Measurements from ENCODE around the gene CES2.

CES2 gene

DNA sequence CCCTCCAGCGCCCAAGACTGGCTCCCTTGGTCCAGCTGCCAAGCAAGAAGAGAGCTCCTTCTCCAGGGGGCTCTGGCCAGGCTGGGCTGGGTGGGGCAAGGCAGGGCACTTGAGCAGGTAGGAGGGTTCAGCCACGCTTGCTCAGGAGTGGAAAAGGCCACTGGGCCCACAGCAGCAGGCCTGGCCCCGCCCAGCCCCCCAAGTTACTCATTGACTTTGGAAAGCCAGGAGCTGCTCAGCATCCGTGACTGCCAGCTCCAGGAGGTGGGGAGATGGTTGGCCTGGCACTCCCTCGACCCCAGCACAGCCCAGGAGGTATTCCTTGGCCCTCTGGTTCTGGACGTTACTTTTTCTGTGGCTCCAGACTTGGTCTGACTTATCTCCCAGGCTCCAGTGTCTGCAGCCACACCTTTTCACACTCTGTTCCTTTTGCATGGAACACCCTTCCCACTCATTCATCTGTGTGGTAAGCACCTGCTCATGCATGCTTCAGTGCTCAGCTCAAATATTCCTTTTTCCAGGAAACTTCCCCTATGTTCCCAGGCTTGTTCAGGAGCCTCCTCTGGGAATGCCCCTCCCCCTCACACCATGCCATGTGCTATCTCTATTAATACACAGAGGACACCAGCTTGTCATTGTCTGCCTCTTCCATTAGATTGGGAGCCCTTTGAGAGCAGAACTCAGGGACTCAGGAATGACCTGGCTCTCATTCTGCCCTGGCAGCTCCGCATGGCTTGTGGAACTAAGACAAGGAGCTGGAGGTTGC, 16.3 kb upstream of the CES2 start, which contains the start of gene CDH16:
Gene CDH16, minus strand, starts transcription at position 83 of the 766 bp plus-strand sequence. CDS start 820 bp downstream, outside the sequence.
- DNase-seq (ENCODE audit: low read depth in 2 of 2) = no peak

DNA sequence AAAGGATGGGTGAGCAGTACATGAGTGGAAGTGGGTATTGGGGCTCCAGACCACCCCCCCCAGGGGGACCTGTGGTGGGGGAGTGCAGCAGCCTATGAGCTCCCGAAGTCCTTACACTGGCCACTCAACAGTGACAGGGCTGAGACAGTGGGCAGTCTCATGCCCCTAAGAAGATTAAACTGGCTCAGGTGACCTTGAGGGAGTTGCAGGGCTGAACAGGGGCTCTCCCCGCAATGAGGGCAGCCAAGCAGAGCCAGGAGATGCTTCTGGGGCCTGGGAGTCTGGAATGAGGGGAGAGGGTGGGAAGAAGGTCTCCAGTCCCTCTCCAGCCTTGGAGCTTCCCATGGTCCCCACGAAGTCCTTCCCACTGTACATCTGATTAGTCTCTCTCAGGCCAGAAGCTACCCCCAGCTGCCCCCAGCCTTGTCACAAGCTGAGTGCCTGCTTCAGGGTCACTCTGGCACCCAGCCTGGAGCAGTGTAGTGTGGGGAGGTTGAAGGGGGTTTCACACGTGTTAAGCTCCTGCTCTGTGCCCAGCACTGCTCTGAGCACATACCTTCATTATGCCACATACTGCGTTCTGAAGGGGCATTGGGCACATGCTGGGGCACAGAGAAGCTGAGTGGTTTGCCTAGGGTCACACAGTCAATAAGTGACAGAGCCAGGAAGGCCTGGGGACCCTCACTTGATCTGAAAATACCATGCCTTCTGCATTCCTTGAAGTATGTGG, 15.6 kb upstream of the CES2 start:
- DNase-seq (ENCODE audit: low read depth in 2 of 2) = no peak

DNA sequence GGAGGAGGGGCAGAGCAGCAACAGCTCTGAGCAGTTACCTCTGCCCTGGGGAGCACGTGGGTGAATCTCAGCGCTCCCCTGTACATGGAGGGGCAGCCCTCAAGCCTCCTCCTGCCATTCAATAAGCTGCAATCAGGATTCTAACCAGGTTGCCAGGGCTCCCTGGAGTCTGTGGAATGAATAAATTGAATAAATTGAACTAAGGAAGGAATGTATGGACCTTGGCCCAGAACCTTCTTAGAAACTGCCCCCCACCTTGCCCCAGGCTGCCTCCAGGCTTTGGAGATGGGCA, 15.1 kb upstream of the CES2 start:
- no peak for DNase-seq (ENCODE audit: low read depth in 2 of 2)

DNA sequence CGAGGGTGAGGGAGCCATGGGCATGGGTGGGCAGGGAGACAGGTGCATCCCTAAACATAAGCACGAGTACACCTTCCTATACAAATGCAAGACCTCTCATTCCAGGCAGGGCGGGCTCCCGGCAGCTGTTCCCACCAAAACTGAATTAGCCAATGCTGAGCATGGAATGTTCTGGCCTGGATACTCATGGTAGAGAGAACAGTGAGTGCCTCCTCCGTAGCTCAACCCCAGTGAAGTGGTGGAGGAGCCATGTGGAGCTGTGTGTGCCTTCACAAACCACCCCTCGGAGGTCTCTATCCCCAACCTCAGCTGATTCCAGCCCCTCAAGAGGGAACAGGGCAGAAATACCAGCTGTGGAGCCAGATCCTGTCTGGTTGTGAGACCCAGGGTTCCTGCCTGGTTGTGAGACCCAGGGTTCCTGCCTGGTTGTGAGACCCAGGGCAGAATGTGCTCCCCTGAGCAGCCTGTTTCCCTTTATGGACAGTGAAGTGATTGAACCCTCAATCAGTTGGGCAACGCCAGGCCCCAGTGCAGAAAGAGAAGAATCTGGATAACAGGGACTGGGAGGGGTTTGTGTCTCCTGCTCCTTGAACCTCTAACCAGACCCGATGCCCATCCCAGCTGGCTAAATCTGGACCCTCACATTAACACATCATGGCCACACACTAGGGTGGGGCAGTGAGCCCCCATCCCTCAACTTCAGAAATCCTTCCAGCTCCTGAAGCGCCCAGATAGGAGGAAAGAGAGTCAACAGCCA, 14.2 kb upstream of the CES2 start:
- DNase-seq (ENCODE audit: low read depth in 2 of 2) = no peak

DNA sequence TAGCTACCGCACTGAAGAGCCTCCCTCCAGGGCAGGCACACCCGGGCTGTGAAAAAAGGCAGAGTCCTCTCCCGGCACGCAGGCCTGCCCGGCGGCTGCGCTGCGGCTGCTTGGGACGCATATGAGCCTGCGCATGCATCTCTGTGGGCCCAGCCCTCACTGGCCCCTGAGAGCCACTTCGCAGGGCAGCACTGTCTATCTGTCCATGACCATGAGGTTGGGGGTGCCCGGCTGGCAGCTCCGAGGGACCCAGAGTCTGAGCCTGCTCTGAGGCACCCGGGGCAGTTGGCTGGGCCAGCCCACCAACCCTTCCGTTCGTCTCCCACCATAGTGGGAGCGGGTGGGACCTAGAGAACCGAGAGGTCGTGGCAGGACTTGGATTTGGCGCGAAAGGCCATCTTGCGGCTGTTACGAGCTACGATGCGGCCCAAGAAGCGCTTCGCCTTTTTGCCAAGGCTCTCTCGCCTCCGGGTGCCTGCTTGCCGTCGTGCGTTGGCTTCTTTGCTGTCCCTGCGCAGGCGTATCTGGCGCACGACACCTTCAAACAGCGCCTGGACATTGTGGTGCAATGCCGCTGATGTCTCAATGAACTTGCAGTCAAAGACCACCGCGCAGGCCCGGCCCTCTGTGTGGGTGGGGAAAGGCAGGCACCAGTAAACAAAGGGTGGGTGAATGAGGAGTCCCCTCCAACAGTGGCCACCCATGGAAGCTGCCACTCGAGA, 13.4 kb upstream of the CES2 start:
- no peak for DNase-seq (ENCODE audit: low read depth in 2 of 2)

DNA sequence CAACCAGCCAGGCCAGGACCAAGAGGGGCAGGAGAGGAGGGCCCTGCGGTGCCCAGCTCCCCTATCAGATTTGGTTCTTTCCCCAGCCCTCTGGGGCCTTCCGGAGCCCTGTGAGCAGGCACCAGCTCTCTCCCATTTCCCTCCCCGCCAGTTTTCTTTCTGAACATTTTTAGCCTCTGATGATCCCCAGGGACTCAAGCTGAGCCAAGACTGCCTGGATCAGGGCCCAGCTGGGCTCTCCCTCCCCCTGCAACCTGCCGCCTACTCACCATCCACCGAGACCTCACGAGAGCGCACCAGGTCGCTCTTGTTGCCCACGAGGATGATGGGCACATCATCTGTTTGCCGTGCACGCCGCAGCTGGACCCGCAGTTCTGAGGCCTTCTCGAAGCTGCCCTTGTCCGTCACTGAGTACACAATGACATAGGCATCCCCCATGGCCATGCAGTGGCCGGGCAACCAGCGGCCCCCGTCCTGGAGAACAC, 12.0 kb upstream of the CES2 start:
- no peak for DNase-seq (ENCODE audit: low read depth in 2 of 2)

DNA sequence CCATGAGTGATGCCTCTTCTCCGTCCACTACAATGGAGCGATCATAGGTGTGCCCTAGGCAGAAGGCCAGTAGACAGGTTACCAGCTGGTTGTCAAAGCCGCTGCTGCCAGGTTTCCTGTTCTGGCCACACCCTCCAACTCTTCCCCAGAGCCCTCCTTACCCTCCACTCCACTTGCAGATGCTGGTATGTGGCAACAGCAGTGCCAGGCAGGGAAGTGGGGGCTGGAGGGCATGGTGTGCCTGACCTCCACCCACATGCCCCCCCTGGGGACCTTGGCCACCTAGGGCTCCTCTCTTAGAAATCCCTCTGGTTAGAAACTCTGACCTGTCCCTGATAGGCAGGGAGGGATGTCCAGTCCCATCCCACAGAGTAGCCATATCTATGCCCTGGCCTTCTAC, 11.4 kb upstream of the CES2 start:
- DNase-seq (ENCODE audit: low read depth in 2 of 2) = no peak

DNA sequence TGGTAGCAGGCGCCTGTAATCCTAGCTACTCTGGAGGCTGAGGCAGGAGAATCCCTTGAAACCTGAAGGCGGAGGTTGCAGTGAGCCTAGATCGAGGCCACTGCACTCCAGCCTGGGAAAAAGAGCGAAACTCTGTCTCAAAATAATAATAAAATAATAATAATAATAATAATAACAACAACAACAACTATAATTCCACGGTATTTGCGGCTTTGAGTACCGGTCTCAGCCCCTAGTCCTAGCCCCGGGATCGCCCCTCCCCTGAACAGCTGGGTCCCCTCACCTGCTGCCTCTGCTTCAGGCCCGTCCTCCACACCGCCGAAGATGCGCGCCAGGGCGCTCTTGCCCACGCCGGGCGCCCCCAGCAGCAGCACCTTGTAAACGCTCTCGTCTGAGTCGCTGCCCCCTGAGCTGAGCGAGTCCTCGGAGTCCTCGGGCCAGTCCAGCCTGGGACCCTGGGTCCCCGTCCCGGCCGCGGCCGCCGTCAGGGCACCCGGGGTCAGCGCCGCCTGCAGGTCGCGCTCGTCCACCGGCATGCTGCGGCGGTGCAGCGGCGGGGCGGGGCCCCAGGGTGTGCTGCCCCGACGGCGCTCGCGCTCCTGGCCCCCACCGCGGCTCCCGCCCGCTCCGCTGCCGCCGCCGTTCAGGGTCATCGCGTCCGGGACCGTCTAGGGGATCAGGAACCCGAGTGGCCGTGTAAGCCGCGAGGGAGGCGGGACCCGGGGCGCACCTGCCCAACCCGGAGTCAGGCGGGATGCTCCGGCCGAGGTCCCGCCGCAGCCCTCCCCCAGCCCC, 10.6 kb upstream of the CES2 start:
- no peak for DNase-seq (ENCODE audit: low read depth in 2 of 2)

DNA sequence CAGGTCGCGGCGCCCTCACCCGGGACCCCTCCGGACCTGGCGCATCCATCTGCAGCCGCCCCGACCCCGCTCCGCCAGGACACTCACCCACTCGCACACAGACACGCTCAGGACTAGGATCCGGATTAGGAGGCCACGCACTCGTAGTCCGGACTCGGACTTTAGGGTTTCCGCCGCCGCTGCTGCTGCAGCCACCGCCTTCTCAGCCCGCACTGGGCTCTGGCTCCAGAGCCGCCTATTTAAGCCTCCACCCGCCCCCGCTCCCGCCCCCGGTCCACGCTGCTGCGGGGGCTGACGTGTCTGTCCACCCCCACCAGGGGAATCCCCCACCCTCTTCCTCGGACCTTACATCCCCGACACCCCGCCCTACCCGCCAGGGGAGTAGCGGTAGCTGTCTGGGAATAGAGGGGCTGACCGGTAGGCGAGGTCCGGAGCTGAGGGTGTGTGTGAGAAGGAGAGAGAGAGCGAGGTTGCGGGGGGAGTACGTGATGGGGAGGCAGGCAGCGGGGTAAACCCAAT, 9.9 kb upstream of the CES2 start, which contains the start of gene RRAD:
Gene RRAD, minus strand, starts transcription at position 214 of the 519 bp plus-strand sequence. CDS start 356 bp downstream, outside the sequence.
- DNase-seq (ENCODE audit: low read depth in 2 of 2) = no peak

DNA sequence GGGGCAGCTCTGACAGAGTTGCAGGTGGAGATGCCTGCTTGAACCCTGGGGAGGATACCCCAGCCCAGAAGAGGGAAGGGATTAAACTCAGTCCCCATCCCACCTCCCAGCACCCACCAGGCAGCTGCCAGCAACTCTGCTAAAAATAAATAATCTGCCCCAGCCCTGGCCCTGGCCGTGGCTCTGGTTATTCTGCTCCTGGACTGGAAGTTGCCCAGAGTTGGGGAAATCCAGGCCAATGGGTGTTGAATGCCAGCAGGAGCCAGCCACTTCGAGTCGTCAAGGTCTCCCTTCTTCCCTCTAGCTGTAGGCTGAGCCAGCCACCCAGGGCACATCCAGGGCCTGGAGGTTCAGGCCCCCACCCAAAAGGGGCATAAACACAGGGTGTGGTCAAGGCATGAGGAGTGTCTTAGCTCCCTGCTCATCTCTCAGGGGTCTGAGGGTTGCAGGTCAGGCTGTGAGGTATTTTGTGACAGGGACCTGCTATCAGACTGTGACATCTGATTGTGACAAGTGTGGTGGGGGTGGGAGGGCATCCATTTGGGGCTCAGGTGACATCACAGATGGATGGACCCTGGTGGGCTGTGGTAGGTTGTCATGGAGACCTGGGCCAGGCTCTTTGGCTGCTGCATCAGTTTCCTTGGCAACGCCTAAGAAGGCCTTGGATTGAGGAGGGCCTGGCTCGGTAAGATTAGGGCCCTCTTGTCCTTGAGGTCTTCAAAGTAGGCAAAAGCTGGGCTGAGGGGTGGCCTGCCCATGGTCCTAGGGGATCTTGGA, 9.0 kb upstream of the CES2 start:
- no peak for DNase-seq (ENCODE audit: low read depth in 2 of 2)

DNA sequence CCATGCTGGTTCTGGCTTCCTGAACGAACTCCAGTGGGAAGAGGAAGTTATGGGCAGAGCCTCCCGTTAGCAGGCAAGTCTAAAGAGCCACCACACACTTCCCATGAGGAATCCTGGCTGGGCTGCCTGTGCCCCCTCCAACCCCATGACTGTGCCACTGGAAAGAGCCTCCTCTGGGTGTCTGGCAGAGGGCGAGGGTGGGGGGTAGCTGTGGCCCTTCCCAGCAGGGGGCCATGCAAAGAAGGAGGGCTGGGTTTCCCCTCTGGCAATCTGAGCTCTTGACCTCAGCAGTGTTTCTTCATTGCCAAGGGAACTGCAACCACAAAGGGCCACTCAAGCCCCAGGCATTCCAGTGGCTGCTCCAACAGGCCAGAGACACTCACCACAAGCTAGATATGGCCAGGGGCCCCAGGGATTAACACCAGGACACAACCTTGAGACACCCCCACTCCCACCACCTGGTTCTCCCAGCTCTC, 8.3 kb upstream of the CES2 start:
- no peak for DNase-seq (ENCODE audit: low read depth in 2 of 2)

DNA sequence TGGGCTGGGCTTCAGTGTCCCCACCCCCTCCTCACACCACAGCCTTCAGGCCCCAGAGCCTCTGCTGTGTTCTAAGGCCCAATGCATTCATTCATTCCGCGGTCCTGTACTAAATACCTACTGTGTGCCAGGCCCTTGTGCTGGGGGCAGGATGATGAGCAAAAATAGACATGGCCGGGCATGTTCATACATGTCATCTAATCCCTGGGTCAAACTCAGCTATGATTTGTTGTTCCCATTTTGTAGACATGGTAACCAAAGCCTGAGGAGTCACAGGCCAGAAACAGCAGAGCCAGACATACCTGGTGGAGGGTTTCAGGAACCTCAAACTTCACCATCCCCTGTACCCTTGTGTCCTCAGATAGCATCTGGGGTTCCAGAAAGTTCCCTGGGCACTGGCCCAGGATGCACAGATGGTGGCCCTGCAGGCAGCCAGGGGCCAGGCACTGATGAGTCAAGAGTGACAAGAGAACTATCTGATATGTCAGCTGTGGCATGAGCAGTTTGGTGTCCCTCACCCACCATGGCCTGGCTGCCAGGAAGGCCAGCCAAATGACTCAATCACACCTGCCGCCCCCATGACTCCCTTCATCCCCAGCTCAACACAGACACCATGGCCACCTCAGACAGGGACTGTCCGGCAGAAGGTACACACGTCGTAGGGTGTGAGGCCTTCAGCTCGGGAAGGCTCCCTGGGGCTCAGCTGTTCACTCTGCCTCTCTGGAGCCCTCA, 7.2 kb upstream of the CES2 start:
- no peak for DNase-seq (ENCODE audit: low read depth in 2 of 2)

DNA sequence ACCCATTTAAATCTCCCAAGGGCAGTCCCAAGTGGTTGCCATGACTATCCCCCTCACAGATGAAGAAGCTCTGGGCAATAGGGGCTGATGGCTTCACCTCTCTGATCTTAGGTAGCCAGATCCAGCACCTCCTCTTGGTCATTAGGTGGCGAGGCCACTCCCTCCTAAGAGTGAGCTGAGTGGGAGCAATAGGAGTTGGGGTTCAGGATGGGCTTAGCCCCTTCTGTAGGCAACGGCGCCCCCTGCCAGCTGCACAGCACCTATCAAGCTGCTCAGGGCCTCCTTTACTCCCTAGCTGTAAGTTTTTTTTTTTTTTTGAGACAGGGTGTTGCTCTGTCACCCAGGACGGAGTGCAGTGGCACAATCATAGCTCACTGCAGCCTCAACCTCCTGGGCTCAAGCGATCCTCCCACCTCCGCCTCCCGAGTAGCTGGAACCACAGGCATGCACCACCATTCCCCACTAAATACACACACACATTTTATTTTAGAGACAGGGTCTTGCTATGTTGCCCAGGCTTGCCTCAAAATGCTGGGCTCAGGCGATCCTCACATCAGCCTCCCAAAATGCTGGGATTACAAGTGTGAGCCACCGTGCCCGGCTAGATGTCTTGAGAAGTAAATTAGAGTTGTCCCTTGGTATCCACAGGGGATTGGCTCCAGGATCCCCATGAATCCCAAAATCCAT, 6.5 kb upstream of the CES2 start:
- DNase-seq (ENCODE audit: low read depth in 2 of 2) = no peak

DNA sequence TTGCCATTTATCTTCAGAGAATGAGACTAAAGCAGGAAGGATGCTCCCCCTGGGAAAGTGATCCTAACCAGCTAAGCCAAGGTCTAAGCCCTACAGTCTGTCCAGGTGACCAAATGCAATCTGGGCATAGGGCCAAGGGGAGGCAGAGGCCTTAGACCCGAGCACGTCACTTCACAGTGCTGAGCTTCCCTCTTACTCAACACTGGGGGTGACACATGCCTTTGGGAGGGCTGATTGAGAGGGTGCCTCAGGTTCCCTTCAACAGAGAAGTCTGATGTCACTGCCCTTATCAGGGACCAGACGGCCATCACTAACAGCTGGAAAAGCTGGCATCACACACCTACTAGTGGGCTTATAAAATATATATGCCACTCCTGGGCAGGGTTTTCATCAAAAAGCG, 5.1 kb upstream of the CES2 start:
- DNase-seq (ENCODE audit: low read depth in 2 of 2) = no peak

DNA sequence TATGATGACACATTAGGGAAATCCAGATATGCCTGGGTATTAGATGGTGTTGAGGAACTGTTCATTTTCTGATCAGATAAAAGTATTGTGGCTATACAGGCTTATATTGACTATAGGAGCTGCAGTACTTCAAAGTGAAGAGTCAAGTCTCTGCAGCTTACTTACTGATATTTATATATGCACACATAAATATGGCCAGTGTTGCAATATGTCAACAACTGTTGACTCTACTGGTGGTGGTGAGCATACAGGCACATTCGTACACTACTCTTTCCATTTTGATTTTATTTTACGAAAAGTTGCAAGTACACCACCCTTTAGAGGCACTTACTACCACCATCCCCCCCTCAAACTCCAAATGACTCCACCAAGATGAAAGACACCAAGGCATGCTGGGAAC, 3.7 kb upstream of the CES2 start:
- DNase-seq (ENCODE audit: low read depth in 2 of 2) = no peak

DNA sequence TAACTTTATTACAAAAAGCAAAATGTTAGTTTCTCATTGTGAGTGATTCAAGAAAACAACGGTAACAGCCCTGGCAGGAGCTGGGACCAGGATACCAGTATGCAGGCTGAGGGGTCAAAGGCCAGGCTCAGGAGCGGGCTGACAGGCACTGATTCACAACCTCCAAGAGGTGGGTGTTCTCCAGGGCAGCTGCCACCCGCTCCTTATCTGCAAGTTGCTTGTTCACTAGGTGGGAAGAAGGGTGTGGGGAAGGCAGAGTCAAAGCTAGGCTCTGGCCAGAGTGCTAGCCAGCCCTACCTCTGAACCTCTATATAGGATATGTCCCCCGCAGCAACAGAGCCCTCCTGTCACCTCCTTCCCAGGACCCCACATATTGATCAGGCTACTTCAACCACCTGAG, 3.2 kb upstream of the CES2 start:
- DNase-seq (ENCODE audit: low read depth in 2 of 2) = no peak

DNA sequence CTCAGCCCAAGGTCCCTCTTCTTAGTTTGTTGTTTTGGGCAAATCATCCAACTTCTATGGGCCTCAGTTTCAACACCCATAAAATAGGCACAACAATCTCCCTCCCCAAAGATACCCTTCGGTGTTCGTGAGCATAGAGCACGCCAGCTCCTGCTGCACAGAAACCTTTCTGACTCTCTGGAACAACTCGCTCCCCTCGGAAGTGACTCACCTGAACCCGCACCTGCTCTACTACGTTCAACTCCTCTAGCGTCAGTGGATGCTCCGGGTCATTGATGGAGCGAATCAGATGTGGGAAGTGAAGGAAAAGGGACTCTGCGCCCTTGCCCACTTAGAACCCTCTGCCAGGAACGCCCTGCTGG, 1.6 kb upstream of the CES2 start:
- DNase-seq (ENCODE audit: low read depth in 2 of 2) = peak in 1 of 2 donors; percentile 41

DNA sequence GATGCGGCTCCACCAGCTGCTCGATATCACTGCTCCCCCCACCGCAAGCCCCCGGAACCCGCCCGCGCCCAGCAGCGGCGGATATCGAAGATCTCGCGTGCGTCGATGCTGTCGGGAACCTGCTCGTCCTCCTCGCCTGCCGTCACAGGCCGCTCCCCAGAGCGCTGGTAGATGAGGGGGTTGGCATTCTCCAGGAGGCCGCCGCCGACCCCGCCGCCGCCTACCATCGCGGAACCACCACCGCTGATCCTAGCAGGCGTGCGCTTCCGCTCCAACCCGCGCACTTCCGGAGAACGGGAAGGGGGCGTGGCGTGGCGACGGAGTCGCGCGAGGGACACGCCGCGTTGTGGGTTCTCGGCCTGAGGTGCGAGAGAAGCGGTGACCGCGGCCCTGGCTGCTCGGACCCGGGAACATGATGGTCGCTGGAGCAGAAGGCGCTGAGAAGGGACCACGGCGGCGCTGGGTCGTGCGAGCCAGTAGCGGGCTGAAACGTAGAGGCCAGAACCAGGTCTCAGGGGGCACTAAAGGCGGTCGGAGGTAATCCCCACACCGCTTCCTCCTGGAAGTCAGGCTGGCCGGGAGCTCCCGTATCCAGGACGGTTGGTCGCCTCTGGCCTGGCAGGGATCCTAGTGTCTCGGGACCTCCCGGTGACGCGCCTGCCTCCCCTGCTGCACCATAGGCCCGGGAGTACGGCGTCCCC, 1.0 kb upstream of the CES2 start, which contains the start of gene CIAO2B:
Gene CIAO2B, minus strand, starts transcription at position 265 of the 701 bp plus-strand sequence. Its CDS starts 38 bp downstream, at position 227.
- peak; percentile 74 to 81 for DNase-seq (ENCODE audit: low read depth in 2 of 2)

All from stimulated activated CD8-positive, alpha-beta memory T cell treated with anti-CD3 and anti-CD28 coated beads, Interleukin-15, amount 100 ng/mL, for 4 hours (primary cell).